KG1 (cell line): ENCODE measurements around the gene PDE4B.
"Not testable (repeated sequence)": the region's sequence is repeated elsewhere in the genome, so short reads cannot be mapped to it uniquely, and the experiment has no call there.

ENCODE experiments used
- DNase-seq: peaks from one replicate; lab custom pipeline; 2025; lab: John Stamatoyannopoulos, UW

PDE4B gene

GRCh38 chr1:66393586-66394287, 601.0 kb downstream of the PDE4B start:
- no peak for DNase-seq

- no peak for DNase-seq
These were observed 601.9 kb downstream of the PDE4B start for GRCh38 chr1:66394603-66395002.

GRCh38 chr1:66395202-66396061, 602.7 kb downstream of the PDE4B start:
- no peak for DNase-seq

GRCh38 chr1:66396212-66396890, 603.7 kb downstream of the PDE4B start:
- DNase-seq = no peak

- DNase-seq = no peak
These were observed 604.5 kb downstream of the PDE4B start for GRCh38 chr1:66397192-66397591.

GRCh38 chr1:66399888-66400529, 607.3 kb downstream of the PDE4B start:
- no peak for DNase-seq

GRCh38 chr1:66400660-66401059, 608.0 kb downstream of the PDE4B start:
- no peak for DNase-seq

- no peak for DNase-seq
These were observed 608.5 kb downstream of the PDE4B start for GRCh38 chr1:66401244-66401643.

- no peak for DNase-seq
These were observed 609.5 kb downstream of the PDE4B start for GRCh38 chr1:66402194-66402593.

- DNase-seq = no peak
These were observed 610.5 kb downstream of the PDE4B start for GRCh38 chr1:66403007-66403731.

GRCh38 chr1:66405061-66405460, 612.4 kb downstream of the PDE4B start:
- DNase-seq = no peak

GRCh38 chr1:66411449-66411848, 618.8 kb downstream of the PDE4B start:
- DNase-seq = not testable (repeated sequence)

- no peak for DNase-seq
These were observed 620.0 kb downstream of the PDE4B start for GRCh38 chr1:66412704-66413103.

GRCh38 chr1:66413136-66413837, 620.6 kb downstream of the PDE4B start:
- no peak for DNase-seq

GRCh38 chr1:66413838-66414175, 621.1 kb downstream of the PDE4B start:
- DNase-seq = no peak

- no peak for DNase-seq
These were observed 622.6 kb downstream of the PDE4B start for GRCh38 chr1:66415281-66415680.

- DNase-seq = no peak
These were observed 623.2 kb downstream of the PDE4B start for GRCh38 chr1:66415866-66416265.

GRCh38 chr1:66416295-66416694, 623.6 kb downstream of the PDE4B start:
- no peak for DNase-seq

- DNase-seq = no peak
These were observed 625.3 kb downstream of the PDE4B start for GRCh38 chr1:66418021-66418420.

GRCh38 chr1:66420171-66420570, 627.5 kb downstream of the PDE4B start:
- DNase-seq = not testable (repeated sequence)

GRCh38 chr1:66420906-66421305, 628.2 kb downstream of the PDE4B start:
- DNase-seq = not testable (repeated sequence)
